KOPT-K1 (cell line): ENCODE results near the gene MBOAT2.

ENCODE experiments used
- H3K27ac ChIP-seq: fragments of 200-600 bp; sonication (generic); 2 replicates; pipeline ENCODE4 v1.5.1; 2016; ENCODE audit warnings: antibody characterized with exemption, mild to moderate bottlenecking, low read depth, low read length; ENCODE audit not compliant: poor library complexity, severe bottlenecking
- H3K36me3 ChIP-seq: fragments of 200-600 bp; sonication (generic); 2 replicates; pipeline ENCODE4 v1.5.1; 2017; ENCODE audit warnings: antibody characterized with exemption, mild to moderate bottlenecking, low read length, moderate library complexity; ENCODE audit not compliant: insufficient read depth
- H3K9me3 ChIP-seq: fragments of 200-600 bp; sonication (generic); 2 replicates; pipeline ENCODE4 v1.5.1; 2017; ENCODE audit warnings: antibody characterized with exemption, low read length, mild to moderate bottlenecking; ENCODE audit not compliant: insufficient read depth, poor library complexity, severe bottlenecking

Gene MBOAT2

GRCh38 chr2:9003366-9003615 is 193 bp downstream of the MBOAT2 start:
- Histone ChIP-seq H3K36me3 (no peaks in the 10 kb centered on the region), H3K27ac (peak overlapping the region; percentile 62), H3K9me3 (no peaks in the 10 kb centered on the region)

GRCh38 chr2:9002637-9003365 is 683 bp downstream of the MBOAT2 start:
- Histone ChIP-seq H3K36me3 (no peaks in the 10 kb centered on the region), H3K9me3 (no peaks in the 10 kb centered on the region), H3K27ac (peak overlapping the region; percentile 62)

- Histone ChIP-seq H3K9me3 (no peaks in the 10 kb centered on the region), H3K27ac (no peak overlapping the region), H3K36me3 (no peaks in the 10 kb centered on the region)
Measured at GRCh38 chr2:9002313-9002636, 1.2 kb downstream of the MBOAT2 start.

- no peak overlapping the region for H3K27ac ChIP-seq
- no peaks in the 10 kb centered on the region for H3K9me3 ChIP-seq
- no peaks in the 10 kb centered on the region for H3K36me3 ChIP-seq
Measured at GRCh38 chr2:9001778-9002177, 1.7 kb downstream of the MBOAT2 start.

GRCh38 chr2:9001229-9001628 is 2.3 kb downstream of the MBOAT2 start:
- no peaks in the 10 kb centered on the region for H3K9me3 ChIP-seq
- no peak overlapping the region for H3K27ac ChIP-seq
- H3K36me3 ChIP-seq: no peaks in the 10 kb centered on the region

- no peak overlapping the region for H3K27ac ChIP-seq
Measured at GRCh38 chr2:9000442-9000841, 3.0 kb downstream of the MBOAT2 start.

GRCh38 chr2:8999797-9000196 is 3.7 kb downstream of the MBOAT2 start:
- Histone ChIP-seq H3K9me3 (no peaks in the 10 kb centered on the region), H3K36me3 (no peaks in the 10 kb centered on the region), H3K27ac (no peak overlapping the region)

More at GRCh38 chr2:9000442-9000841, 3.0 kb downstream of the MBOAT2 start:
- Histone ChIP-seq H3K36me3 (no peaks in the 10 kb centered on the region), H3K9me3 (no peaks in the 10 kb centered on the region)

- Histone ChIP-seq H3K27ac (no peak overlapping the region), H3K36me3 (no peaks in the 10 kb centered on the region), H3K9me3 (no peaks in the 10 kb centered on the region)
Measured at GRCh38 chr2:8999102-8999446, 4.4 kb downstream of the MBOAT2 start.

- Histone ChIP-seq H3K36me3 (no peaks in the 10 kb centered on the region), H3K9me3 (no peaks in the 10 kb centered on the region), H3K27ac (no peak overlapping the region)
Measured at GRCh38 chr2:8998418-8999101, 4.9 kb downstream of the MBOAT2 start.

GRCh38 chr2:8997631-8998030 is 5.9 kb downstream of the MBOAT2 start:
- no peak overlapping the region for H3K27ac ChIP-seq

GRCh38 chr2:8997108-8997507 is 6.4 kb downstream of the MBOAT2 start:
- Histone ChIP-seq H3K9me3 (no peaks in the 10 kb centered on the region), H3K27ac (no peak overlapping the region), H3K36me3 (no peaks in the 10 kb centered on the region)

More at GRCh38 chr2:8997631-8998030, 5.9 kb downstream of the MBOAT2 start:
- Histone ChIP-seq H3K36me3 (no peaks in the 10 kb centered on the region), H3K9me3 (no peaks in the 10 kb centered on the region)

GRCh38 chr2:8996006-8996405 is 7.5 kb downstream of the MBOAT2 start:
- no peaks in the 10 kb centered on the region for H3K9me3 ChIP-seq
- no peaks in the 10 kb centered on the region for H3K36me3 ChIP-seq
- no peak overlapping the region for H3K27ac ChIP-seq

- Histone ChIP-seq H3K36me3 (no peaks in the 10 kb centered on the region), H3K9me3 (no peaks in the 10 kb centered on the region), H3K27ac (no peak overlapping the region)
Measured at GRCh38 chr2:8994386-8994785, 9.1 kb downstream of the MBOAT2 start.

GRCh38 chr2:8993902-8994278 is 9.6 kb downstream of the MBOAT2 start:
- H3K9me3 ChIP-seq: no peaks in the 10 kb centered on the region
- no peak overlapping the region for H3K27ac ChIP-seq
- H3K36me3 ChIP-seq: no peaks in the 10 kb centered on the region

GRCh38 chr2:8993196-8993901 is 10.1 kb downstream of the MBOAT2 start:
- Histone ChIP-seq H3K9me3 (no peaks in the 10 kb centered on the region), H3K36me3 (no peaks in the 10 kb centered on the region), H3K27ac (no peak overlapping the region)

GRCh38 chr2:8992643-8993042 is 10.8 kb downstream of the MBOAT2 start:
- H3K27ac ChIP-seq: no peak overlapping the region
- H3K9me3 ChIP-seq: no peaks in the 10 kb centered on the region
- no peaks in the 10 kb centered on the region for H3K36me3 ChIP-seq
